ENCODE results near the gene SPATA31D1.

SPATA31D1 gene

GRCh38 chr9:82022121-82022520, 33.5 kb downstream of the SPATA31D1 start:
- no peak for DNase-seq (ENCODE audit: low spot score)

GRCh38 chr9:82024908-82025307, 36.3 kb downstream of the SPATA31D1 start:
- no peak for DNase-seq (ENCODE audit: low spot score)

- peak; percentile 60 for DNase-seq (ENCODE audit: low spot score)
These were observed 43.1 kb downstream of the SPATA31D1 start for GRCh38 chr9:82031538-82032280.

GRCh38 chr9:82034956-82035731, 46.6 kb downstream of the SPATA31D1 start:
- DNase-seq (ENCODE audit: low spot score) = no peak

- DNase-seq (ENCODE audit: low spot score) = no peak
These were observed 47.5 kb downstream of the SPATA31D1 start for GRCh38 chr9:82036086-82036485.

GRCh38 chr9:82037126-82037525, 48.6 kb downstream of the SPATA31D1 start:
- DNase-seq (ENCODE audit: low spot score) = no peak

GRCh38 chr9:82038897-82039296, 50.3 kb downstream of the SPATA31D1 start:
- no peak for DNase-seq (ENCODE audit: low spot score)
